ENCODE results near the gene UBA6.

UBA6 gene

GRCh38 chr4:67568820-67569219 is 132.1 kb downstream of the UBA6 start:
- TF ChIP-seq GATA1 (IDR thresholded peaks at IDR 0.05; ENCODE audit: low read depth, low read length) (no peak), POLR2A (IDR thresholded peaks at IDR 0.05; ENCODE audit: low read length) (no peak)
- no peak for DNase-seq

- TF ChIP-seq POLR2A (IDR thresholded peaks at IDR 0.05; ENCODE audit: low read length): no peak
- no peak for TF ChIP-seq GATA1 (IDR thresholded peaks at IDR 0.05; ENCODE audit: low read depth, low read length)
These were observed 134.6 kb downstream of the UBA6 start for GRCh38 chr4:67566335-67566734.

GRCh38 chr4:67565284-67565683 is 135.7 kb downstream of the UBA6 start:
- no peak for DNase-seq
- TF ChIP-seq GATA1 (IDR thresholded peaks at IDR 0.05; ENCODE audit: low read depth, low read length) (no peak), POLR2A (IDR thresholded peaks at IDR 0.05; ENCODE audit: low read length) (no peak)

More at GRCh38 chr4:67566335-67566734, 134.6 kb downstream of the UBA6 start:
- no peak for DNase-seq
